HG03439 (cell line): ENCODE data around the gene SUSD1.

Source experiments
- ATAC-seq: cut with Tn5 transposase; IDR thresholded peaks from one replicate; pipeline ENCODE4 v1.9.1; 2021; ENCODE audit warnings: mild to moderate bottlenecking, moderate library complexity; ENCODE audit not compliant: unreplicated experiment

SUSD1 gene

DNA sequence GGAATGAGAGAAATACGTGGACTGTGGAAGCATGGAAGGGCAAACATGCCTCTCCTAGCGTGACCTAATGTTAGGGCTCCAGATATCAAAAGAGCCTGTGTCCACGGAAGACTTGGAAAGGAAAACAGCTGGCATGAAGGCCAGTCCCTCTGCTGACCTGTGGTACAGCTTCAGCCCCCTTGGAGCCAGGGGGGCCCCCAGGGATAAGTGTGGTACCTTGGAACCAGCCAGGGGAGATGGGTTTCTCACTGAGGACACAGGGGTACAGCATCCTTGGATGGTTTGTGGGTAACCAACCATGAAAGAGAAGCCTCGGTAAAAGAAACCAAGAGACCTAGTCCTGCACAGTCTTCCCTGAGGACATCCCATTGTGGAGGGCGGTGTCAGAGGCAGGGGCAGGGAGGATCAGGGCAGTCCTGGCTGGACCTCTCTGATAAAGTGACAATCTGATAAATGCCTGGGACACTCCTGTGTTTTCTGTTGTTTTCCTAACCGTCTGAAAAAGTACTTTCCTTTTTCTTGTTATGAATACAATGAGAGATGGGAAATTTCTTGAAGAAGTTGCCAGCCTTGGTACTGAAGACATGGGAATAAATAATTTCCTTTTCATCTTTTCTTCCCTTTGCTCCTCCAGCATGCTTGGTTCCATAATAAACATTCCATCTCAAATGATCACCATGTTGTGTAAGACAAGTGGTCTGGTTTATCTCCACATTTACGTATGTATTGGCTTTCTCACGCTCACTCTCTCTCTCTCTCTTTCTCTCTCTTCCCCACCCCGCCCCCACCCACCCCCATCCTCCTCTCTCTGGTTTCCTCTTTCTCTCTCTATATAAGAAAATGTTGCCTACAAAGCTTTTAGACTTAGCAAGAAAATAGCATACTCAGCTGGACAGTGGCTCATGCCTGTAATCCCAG, 102.1 kb downstream of the SUSD1 start:
- no peak for ATAC-seq

DNA sequence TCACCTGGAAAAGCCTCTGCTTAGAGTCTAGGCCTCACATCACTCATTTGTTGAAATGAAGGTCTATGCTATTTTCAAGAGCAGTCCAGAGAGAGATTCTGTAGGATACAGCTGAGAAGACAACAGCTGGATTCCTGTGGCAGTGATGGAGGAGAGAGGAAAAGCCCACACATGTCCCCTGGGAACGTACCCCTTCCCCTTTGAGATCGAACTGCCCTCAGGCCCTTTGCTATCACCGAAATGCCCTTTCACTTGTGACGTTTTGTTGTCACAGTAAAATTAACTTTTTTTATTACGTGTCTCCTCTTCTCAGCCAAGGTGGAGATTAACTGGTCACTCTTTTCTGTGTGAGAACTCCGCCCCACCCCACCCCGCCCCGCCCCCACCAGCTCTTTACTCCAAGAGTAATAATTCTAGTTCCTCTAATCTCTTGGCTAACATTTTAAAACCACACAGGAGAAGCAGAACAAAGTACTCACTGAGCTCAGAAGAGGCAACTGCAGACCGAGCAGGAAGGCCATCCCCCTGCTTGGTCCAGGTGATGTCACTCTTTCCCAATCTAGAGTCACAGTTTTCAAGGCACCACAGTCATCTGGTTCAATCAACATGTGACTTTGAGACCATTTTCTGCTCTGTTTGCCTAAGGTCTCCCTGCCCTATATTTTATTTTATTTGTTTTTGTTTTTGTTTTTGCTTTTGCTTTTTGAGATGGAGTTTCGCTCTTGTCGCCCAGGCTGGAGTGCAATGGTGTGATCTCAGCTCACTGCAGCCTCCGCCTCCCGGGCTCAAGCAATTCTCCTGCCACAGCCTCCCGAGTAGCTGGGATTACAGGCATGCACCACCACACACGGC, 105.6 kb downstream of the SUSD1 start:
- ATAC-seq, result no peak

DNA sequence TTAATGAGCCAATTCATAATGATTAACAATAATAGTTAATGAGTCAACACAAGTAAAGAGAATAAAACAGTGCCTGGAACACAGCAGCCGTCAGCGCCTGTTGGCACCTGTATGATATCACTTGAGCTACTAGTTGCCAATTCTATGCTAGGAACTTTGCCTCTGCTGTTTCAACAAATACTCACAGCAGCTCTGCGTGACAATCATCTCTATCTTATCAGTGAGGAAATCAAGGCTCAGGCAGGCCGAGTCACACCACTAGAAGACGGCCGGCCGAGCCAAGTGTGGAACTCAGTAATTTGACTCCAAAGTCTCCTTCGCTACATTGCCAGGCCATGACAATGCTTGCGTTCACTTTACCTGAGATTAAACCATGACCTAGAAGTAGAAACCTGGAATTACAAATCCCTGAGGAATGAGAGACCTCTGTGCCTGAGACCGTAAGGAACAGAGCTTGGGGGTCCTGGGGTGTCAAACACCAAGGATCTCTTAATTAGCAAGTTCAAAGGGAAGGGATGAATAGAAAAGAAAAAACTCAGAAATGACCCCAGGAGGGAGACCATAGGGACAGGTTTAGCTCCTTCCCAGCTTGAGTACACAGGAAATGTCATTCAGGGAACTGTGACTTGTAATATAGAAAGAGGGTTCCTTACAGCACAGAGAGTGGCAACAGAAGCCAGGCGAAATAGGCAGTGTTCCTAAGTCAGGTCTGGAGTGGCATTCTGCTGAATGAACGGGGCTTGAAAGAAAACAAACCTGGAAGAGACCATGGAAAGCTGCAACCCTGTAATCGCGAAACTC, 109.1 kb downstream of the SUSD1 start:
- ATAC-seq, result no peak

DNA sequence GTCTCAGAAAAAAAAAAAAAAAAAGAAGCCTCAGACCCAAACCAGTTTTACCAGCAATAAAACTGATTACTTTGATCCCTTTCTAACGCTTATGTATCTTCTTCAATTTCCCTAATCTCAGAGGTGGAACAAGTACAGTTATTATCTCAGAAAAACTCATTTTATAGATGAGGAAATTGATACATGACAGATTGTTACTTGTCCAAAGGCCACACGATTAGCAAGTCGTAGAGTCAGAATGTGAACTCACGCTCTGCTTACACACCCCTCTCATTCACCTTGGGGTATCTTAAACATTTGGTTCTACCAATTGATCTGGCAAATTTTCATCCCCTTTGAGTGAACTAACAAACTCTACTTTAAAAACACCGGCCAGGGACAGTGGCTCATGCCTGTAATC, 110.2 kb downstream of the SUSD1 start:
- no peak for ATAC-seq

DNA sequence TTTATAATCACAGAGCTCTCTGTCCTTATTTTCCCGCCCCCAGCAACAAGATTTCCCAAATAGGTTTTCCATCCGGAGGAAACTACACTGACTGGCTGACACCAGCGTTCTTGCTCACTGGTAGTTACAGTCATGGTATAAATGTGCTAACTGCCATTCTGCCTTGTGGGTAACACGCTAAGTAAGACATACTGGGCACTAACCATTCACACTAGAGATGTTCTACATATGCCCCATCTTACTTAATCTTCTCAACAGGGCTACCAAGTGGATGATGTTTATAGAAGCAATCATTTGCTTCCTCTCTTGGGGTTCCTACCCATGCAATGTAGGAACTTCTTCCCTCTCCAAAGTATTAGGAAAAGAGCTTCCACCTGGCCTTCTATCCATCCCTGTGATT, 111.5 kb downstream of the SUSD1 start:
- no peak for ATAC-seq

DNA sequence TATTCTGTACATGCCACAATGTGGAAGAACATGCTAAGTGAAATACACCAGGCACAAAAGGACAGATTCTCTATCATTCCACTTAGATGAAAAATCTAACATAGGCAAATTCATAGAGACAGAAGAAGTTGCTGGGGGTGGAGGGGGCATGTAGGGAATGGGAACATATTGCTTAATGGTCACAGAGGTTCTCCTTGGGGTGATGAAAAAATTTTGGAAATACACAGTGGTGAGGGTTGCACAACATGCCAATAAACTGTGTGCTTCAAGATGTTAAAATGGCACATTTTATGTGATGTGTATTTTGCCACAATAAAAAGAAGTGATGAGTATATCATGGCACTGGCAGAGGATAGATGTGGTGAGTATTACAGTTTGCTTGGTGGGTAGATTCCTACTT, 111.9 kb downstream of the SUSD1 start:
- ATAC-seq, result no peak

- no peak for ATAC-seq
Measured at GRCh38 chr9:112061152-112061740, 113.9 kb downstream of the SUSD1 start.

DNA sequence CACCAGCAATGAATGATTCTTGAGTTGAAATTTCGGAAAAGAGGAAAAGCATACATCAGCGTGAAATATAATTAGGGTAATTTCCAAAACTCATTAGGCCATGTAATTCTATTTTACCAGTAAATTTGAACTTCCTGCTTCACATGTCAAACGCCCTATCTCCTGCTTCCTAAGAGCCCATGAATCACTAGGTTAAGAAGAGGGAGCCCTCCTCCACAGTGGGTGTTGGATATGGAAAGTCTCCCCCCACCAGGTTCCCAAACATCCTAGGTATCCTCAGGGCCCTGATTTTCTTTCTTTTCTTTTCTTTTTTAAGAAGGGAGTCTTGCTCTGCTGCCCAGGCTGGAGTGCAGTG, 115.2 kb downstream of the SUSD1 start:
- ATAC-seq, result no peak

DNA sequence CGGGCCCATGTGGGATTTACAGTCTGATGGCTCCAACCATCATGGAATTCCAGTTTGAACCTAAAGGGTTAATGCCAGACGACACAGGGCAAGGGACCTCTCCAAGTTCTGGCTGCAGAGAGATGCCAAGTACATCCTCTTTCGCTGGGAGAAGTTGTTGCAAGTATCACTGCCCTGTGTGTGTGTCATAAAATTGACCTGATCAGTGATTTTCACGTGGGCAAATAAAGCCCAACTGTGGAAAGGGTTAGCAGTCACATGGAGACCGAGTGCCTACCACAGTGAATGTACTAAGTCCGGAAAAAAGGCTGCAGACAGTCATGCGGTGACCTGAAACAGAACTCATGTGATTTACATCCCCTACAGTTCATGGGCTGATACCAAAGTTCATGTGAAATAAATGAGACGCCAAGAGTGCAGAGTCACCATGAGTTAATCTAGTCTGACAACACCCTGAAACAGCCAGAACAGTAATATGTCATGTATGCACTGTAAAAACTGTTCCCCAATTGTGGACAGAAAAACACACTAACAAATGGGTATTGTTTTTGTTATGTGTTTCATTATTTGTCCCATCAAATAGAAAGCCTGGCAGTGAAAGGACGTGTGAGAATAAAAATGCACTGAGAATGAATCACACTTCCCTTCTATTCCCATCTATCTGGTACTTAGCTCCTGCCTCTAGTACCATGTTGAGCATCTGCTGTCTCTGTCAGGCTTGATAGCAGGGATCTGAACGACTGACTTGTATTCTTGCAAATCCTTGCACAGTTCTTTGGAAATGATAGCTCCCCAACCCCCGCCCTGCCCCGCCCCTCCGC, 115.7 kb downstream of the SUSD1 start:
- ATAC-seq, result no peak

DNA sequence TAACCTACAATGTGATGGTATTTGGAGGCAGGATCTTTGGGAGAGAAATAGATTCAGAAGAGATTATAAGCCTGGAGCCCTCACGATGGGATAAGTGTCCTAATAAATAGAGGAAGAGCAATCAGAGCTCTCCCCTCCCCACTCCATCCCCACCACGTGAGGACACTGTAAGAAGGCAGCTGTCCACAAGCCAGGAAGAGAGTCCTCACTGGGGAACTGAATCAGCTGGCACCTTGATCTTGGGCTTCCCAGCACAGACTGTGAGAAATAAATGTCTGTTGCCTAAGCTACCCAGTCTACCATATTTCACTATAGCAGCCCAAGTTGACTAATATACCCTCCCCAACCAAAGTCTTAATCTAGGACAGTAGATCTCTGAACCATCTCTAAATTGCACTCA, 118.1 kb downstream of the SUSD1 start:
- ATAC-seq, result no peak

DNA sequence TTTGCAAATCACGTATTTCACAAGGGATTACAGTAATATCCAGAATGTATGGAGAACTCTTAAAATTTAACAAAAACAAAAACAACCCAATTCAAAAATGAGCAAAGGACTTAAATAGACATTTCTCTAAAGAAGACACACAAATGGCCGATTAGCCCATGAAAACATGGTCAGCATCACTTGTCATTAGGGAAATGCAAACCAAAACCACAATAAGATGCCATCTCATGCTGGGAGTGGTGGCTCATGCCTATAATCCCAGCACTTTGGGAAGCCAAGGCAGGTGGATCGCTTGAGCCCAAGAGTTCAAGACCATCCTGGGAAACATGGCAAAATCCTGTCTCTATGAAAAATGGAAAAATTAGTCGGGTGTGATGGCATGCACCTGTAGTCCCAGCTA, 120.2 kb downstream of the SUSD1 start:
- no peak for ATAC-seq

- ATAC-seq, result no peak
Measured at GRCh38 chr9:112051812-112052211, 123.3 kb downstream of the SUSD1 start.

GRCh38 chr9:112050544-112051475, 124.3 kb downstream of the SUSD1 start:
- ATAC-seq, result no peak

- ATAC-seq, result no peak
Measured at GRCh38 chr9:112049811-112050516, 125.1 kb downstream of the SUSD1 start.

DNA sequence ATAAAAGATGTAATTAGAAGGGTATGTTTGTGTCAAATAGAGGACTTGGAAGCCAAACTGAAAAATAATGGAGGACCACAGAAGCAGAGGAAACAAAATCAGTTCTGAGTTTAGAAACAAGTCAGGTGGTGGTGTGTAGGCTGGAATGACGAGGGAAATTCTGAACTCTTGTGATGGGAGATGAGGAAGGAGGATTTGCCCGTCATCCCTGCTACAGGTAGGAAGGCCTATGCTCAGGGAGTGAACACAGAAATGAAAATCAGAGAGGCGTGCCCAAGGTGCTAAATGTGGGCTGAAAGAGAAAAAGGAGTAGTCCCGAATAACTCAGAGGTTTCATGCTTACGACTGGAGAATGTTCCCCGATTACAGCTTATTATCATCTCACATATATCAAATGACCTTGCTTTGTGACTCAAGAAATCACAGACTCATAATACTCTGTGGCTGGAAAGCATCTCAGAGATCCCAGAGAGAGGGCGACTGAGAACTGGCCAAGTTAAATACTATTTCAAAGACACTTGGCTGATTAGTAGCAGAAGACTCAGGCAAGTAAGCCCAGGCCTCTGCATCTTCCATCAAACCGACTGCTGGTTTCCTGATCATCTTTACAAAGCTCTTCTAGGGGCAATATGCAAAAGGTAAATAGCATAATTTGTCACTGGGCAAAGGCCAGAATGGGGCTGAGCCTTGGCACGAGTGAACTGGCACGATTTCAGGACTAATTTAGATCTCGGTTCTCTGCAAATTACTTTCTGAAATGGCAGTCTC, 126.0 kb downstream of the SUSD1 start:
- no peak for ATAC-seq

DNA sequence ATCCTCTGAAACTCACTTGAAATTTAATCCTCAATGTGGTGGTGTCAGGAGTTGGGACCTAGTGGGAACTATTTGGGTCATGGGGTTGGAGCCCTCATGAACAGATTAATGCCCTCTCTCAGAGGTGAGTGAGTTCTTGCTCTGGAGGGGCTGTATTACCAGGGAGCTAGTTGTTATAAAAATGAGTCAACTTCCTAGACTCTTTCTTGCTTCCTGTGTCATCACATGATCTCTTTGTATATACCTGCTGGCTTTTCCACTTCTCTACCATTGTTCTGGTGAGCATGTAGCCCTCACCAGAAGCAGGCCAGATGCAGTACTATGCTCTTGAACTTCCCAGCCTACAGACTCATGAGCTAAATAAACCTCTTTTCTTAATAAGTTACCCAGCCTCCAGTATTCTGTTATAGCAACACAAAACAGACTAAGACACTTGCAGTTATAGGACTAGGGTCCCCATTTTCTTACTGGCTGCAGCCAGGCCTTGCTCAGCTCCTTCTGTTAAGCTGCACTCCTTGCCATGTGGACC, 127.5 kb downstream of the SUSD1 start:
- ATAC-seq, result no peak

DNA sequence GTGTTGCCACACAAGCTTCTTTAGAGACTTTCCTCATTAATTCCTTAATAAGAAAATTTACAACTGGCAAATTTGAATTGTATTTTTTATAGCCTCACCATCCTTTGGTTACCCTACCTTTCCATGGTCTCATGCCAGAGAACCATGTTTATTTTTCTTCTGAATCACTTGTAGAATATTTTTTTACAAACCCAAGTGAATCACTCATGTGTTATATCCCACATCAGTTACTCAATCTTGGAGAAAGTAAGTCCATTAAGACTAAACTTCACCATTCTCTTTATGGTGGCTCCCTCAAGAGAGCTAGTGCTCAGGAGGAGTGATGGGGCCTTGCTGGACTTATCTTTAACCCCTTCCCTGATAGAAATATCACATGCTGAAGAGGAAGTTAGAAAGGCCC, 128.9 kb downstream of the SUSD1 start:
- no peak for ATAC-seq
